ENCODE data around the gene CLASP1.
"Not testable (repeated sequence)": the region's sequence is repeated elsewhere in the genome, so short reads cannot be mapped to it uniquely, and the experiment has no call there.

The CLASP1 gene

GRCh38 chr2:121377646-121378045 is 271.6 kb downstream of the CLASP1 start:
- Histone ChIP-seq H3K36me3 (ENCODE audit: control insufficient read depth, insufficient read depth, low read length) (no peaks in the 10 kb centered on the region; the same call in 1 of the 2 replicates), H3K27ac (ENCODE audit: low read length) (no peak overlapping the region), H3K4me3 (ENCODE audit: low read length) (no peak overlapping the region), H3K27me3 (ENCODE audit: control insufficient read depth, insufficient read depth, low read length) (no peaks in the 10 kb centered on the region), H3K9me3 (ENCODE audit: control insufficient read depth, insufficient read depth, low read length) (no peaks in the 10 kb centered on the region), H3K4me1 (ENCODE audit: control insufficient read depth, insufficient read depth, low read length) (no peaks in the 10 kb centered on the region)
- DNase-seq (ENCODE audit: low read depth, low spot score), result no peak
- WGBS (ENCODE audit: insufficient coverage, insufficient read length), result no CpG with 5 or more reads among the region's 5 CpGs

- Histone ChIP-seq H3K4me3 (ENCODE audit: low read length) (no peak overlapping the region), H3K9me3 (ENCODE audit: control insufficient read depth, insufficient read depth, low read length) (no peaks in the 10 kb centered on the region), H3K36me3 (ENCODE audit: control insufficient read depth, insufficient read depth, low read length) (no peaks in the 10 kb centered on the region; the same call in 1 of the 2 replicates), H3K27me3 (ENCODE audit: control insufficient read depth, insufficient read depth, low read length) (no peaks in the 10 kb centered on the region), H3K27ac (ENCODE audit: low read length) (no peak overlapping the region), H3K4me1 (ENCODE audit: control insufficient read depth, insufficient read depth, low read length) (no peaks in the 10 kb centered on the region)
- no CpG with 5 or more reads among the region's 5 CpGs for WGBS (ENCODE audit: insufficient coverage, insufficient read length)
- DNase-seq (ENCODE audit: low read depth, low spot score), result no peak
These were observed 272.6 kb downstream of the CLASP1 start for GRCh38 chr2:121376535-121377250.

DNA sequence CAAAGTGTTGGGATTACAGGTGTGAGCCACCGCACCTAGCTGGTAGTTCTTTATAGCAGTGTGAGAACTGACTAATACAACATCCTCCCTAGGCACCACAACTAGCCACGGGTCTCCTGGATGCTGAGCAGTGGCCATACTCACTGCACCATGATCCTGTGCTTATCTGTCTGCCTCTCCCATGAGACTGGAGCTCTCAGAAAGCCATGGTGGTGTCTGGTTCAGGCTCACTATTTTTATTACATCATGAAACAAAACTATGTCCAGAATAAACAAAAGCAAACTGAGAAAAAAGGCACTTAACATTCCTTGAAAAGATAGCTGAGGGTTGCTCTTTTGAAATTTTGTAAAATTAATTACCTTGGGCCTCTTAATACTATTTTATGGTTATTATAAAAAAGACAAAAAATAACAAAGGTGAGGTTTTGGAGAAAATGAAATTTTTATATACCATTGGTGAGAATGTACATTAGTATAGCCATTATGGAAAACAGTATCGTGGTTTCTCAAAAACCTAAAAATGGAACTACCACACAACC is 273.6 kb downstream of the CLASP1 start:
- H3K9me3 ChIP-seq (ENCODE audit: control insufficient read depth, insufficient read depth, low read length), result no peaks in the 10 kb centered on the region
- no peak overlapping the region for H3K4me3 ChIP-seq (ENCODE audit: low read length)
- WGBS (ENCODE audit: insufficient coverage, insufficient read length), result no CpG with 5 or more reads among the region's 3 CpGs
- H3K36me3 ChIP-seq (ENCODE audit: control insufficient read depth, insufficient read depth, low read length), result no peaks in the 10 kb centered on the region; the same call in 1 of the 2 replicates
- H3K27ac ChIP-seq (ENCODE audit: low read length), result no peak overlapping the region
- H3K4me1 ChIP-seq (ENCODE audit: control insufficient read depth, insufficient read depth, low read length), result no peaks in the 10 kb centered on the region
- no peak for DNase-seq (ENCODE audit: low read depth, low spot score)
- H3K27me3 ChIP-seq (ENCODE audit: control insufficient read depth, insufficient read depth, low read length), result no peaks in the 10 kb centered on the region

DNA sequence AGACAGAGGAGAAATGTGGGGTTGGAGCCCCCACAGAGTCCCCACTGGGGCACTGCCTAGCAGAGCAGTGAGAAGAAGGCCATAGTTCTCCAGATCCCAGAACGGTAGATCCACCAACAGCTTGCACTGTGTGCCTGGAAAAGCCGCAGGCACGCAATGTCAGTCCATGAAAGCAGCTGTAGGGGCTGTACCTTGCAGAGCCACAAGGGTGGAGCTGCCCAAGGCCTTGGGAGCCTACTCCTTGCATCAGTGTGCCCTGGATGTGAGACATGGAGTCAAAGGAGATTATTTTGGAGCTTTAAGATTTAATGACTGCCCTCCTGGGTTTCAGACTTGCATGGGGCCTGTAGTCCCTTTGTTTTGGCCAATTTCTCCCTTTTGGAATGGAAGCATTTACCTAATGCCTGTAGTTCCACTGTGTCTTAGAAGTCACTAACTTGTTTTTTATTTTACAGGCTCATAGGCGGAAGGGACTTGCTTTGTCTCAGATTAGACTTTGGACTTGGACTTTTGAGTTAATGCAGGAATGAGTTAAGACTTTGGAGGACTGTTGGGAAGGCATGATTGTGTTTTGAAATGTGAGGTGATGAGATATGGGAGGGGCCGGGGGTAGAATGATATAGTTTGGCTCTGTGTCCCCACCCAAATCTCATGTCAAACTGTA is 274.7 kb downstream of the CLASP1 start:
- H3K36me3 ChIP-seq (ENCODE audit: control insufficient read depth, insufficient read depth, low read length); H3K9me3 ChIP-seq (ENCODE audit: control insufficient read depth, insufficient read depth, low read length); H3K4me1 ChIP-seq (ENCODE audit: control insufficient read depth, insufficient read depth, low read length); H3K27me3 ChIP-seq (ENCODE audit: control insufficient read depth, insufficient read depth, low read length); H3K27ac ChIP-seq (ENCODE audit: low read length); DNase-seq (ENCODE audit: low read depth, low spot score); H3K4me3 ChIP-seq (ENCODE audit: low read length): not testable (repeated sequence)
- WGBS (ENCODE audit: insufficient coverage, insufficient read length), result no CpG with 5 or more reads among the region's 5 CpGs

DNA sequence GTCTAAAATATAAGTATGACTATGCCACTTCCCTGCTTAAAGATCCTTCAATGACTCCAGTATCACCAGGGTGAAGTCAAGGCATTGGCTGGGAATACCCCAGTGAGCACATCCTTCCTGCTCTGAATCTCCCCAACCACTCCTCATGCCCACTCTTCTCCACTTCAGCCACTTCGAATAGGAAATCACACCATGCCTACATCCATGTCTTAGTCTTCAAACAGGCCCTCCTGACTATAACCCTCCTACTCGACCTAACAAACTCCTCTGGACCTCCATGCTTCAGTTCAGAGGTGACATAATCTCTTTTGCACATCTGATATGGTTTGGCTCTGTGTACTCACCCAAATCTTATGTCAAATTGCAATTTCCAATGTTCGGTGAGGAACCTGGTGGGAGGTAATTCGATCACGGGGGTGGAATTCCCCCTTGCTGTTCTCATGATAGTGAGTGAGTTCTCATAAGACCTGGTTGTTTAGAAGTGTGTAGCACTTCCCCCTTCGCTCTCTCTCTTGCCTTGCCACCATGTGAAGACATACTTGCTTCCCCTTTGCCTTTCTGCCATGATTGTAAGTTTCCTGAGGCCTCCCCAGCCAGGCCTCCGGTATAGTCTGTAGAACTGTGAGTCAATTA is 276.4 kb downstream of the CLASP1 start:
- WGBS (ENCODE audit: insufficient coverage, insufficient read length), result no CpG with 5 or more reads among the region's 7 CpGs
- H3K36me3 ChIP-seq (ENCODE audit: control insufficient read depth, insufficient read depth, low read length), result no peaks in the 10 kb centered on the region; the same call in 1 of the 2 replicates
- DNase-seq (ENCODE audit: low read depth, low spot score), result no peak

DNA sequence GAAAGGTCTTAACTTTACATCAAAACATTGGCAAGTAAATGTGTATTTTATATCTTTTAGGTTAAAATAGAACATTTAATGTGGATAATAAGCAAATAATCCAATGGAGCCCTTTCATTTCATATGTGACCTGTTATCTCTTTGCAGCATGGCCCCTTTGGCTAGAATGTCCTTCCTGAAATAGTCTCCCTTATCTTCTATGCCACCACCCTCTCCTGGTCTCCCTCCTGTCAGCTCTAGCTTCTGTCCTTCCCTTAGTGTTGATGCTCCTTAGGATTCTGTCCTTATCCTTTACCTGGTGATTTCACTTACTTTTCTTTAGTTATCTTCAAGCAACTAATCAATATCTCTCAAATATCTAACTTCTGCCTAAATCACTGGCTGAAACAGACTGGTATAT is 277.2 kb downstream of the CLASP1 start:
- no peak for DNase-seq (ENCODE audit: low read depth, low spot score)
- Histone ChIP-seq H3K4me1 (ENCODE audit: control insufficient read depth, insufficient read depth, low read length) (no peaks in the 10 kb centered on the region), H3K9me3 (ENCODE audit: control insufficient read depth, insufficient read depth, low read length) (no peaks in the 10 kb centered on the region), H3K4me3 (ENCODE audit: low read length) (no peak overlapping the region), H3K27ac (ENCODE audit: low read length) (no peak overlapping the region), H3K27me3 (ENCODE audit: control insufficient read depth, insufficient read depth, low read length) (no peaks in the 10 kb centered on the region), H3K36me3 (ENCODE audit: control insufficient read depth, insufficient read depth, low read length) (peaks cover 5% of the 10 kb centered on the region)

More for the DNA sequence above, 276.4 kb downstream of the CLASP1 start:
- no peaks in the 10 kb centered on the region for H3K4me1 ChIP-seq (ENCODE audit: control insufficient read depth, insufficient read depth, low read length)
- no peaks in the 10 kb centered on the region for H3K9me3 ChIP-seq (ENCODE audit: control insufficient read depth, insufficient read depth, low read length)
- H3K27me3 ChIP-seq (ENCODE audit: control insufficient read depth, insufficient read depth, low read length), result no peaks in the 10 kb centered on the region
- no peak overlapping the region for H3K27ac ChIP-seq (ENCODE audit: low read length)
- no peak overlapping the region for H3K4me3 ChIP-seq (ENCODE audit: low read length)

GRCh38 chr2:121368836-121369235 is 280.4 kb downstream of the CLASP1 start:
- no peaks in the 10 kb centered on the region for H3K4me1 ChIP-seq (ENCODE audit: control insufficient read depth, insufficient read depth, low read length)
- H3K27me3 ChIP-seq (ENCODE audit: control insufficient read depth, insufficient read depth, low read length), result no peaks in the 10 kb centered on the region; the same call in 1 of the 2 replicates
- peaks cover 20% of the 10 kb centered on the region for H3K36me3 ChIP-seq (ENCODE audit: control insufficient read depth, insufficient read depth, low read length)
- H3K4me3 ChIP-seq (ENCODE audit: low read length), result no peak overlapping the region
- H3K27ac ChIP-seq (ENCODE audit: low read length), result no peak overlapping the region
- no peaks in the 10 kb centered on the region for H3K9me3 ChIP-seq (ENCODE audit: control insufficient read depth, insufficient read depth, low read length)
- DNase-seq (ENCODE audit: low read depth, low spot score), result no peak

DNA sequence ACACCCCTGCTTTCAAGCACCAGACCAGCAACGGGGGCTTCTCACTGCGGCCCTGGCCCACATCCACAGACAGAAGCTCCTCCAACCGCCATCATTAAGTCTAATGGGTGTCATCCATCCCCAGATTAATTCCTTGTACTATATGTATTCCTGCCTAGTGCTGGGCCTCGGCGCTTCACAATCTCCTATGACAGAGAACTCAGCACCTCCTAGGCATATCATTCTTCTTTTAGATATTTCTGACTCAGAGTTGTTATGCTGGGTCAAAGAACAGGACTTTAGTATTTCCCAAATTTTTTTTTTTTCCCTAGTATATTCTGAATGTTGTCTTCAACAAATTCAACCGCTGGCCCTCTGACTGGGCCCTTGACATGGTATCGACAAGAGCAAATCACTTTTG is 281.1 kb downstream of the CLASP1 start:
- Histone ChIP-seq H3K36me3 (ENCODE audit: control insufficient read depth, insufficient read depth, low read length) (peaks cover 22% of the 10 kb centered on the region), H3K4me3 (ENCODE audit: low read length) (no peak overlapping the region), H3K9me3 (ENCODE audit: control insufficient read depth, insufficient read depth, low read length) (no peaks in the 10 kb centered on the region), H3K27ac (ENCODE audit: low read length) (no peak overlapping the region), H3K27me3 (ENCODE audit: control insufficient read depth, insufficient read depth, low read length) (no peaks in the 10 kb centered on the region; the same call in 1 of the 2 replicates), H3K4me1 (ENCODE audit: control insufficient read depth, insufficient read depth, low read length) (no peaks in the 10 kb centered on the region)
- DNase-seq (ENCODE audit: low read depth, low spot score), result no peak
- no CpG with 5 or more reads among the region's 7 CpGs for WGBS (ENCODE audit: insufficient coverage, insufficient read length)

GRCh38 chr2:121367246-121367900 is 281.9 kb downstream of the CLASP1 start:
- no CpG with 5 or more reads among the region's 26 CpGs for WGBS (ENCODE audit: insufficient coverage, insufficient read length)

DNA sequence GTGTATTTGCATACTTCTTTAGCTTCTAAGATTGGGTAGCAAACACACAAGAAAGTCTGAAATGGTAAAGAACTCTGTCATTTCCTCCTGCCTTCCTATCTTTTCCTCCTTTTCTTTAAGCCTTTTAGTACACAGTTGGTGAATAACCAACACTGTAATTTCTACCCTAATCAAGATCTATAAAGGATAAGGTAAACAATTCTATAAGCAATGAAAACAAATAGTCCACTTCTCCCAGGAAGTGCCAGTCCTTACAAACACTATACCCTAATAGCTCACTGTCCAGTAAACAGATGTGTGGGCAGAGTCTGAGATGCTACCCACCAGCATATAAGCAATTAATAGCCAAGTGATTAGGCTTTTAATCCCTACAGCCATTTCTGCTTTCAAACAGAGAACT is 283.2 kb downstream of the CLASP1 start:
- no peak for DNase-seq (ENCODE audit: low read depth, low spot score)
- Histone ChIP-seq H3K4me3 (ENCODE audit: low read length) (no peak overlapping the region), H3K36me3 (ENCODE audit: control insufficient read depth, insufficient read depth, low read length) (peaks cover 35% of the 10 kb centered on the region)

More at GRCh38 chr2:121367246-121367900, 281.9 kb downstream of the CLASP1 start:
- Histone ChIP-seq H3K4me3 (ENCODE audit: low read length) (no peak overlapping the region), H3K27ac (ENCODE audit: low read length) (no peak overlapping the region), H3K9me3 (ENCODE audit: control insufficient read depth, insufficient read depth, low read length) (no peaks in the 10 kb centered on the region), H3K36me3 (ENCODE audit: control insufficient read depth, insufficient read depth, low read length) (peaks cover 29% of the 10 kb centered on the region), H3K4me1 (ENCODE audit: control insufficient read depth, insufficient read depth, low read length) (no peaks in the 10 kb centered on the region), H3K27me3 (ENCODE audit: control insufficient read depth, insufficient read depth, low read length) (no peaks in the 10 kb centered on the region; the same call in 1 of the 2 replicates)
- DNase-seq (ENCODE audit: low read depth, low spot score), result no peak

More for the DNA sequence above, 283.2 kb downstream of the CLASP1 start:
- no peaks in the 10 kb centered on the region for H3K4me1 ChIP-seq (ENCODE audit: control insufficient read depth, insufficient read depth, low read length)
- H3K27ac ChIP-seq (ENCODE audit: low read length), result no peak overlapping the region
- no peaks in the 10 kb centered on the region; the same call in 1 of the 2 replicates for H3K27me3 ChIP-seq (ENCODE audit: control insufficient read depth, insufficient read depth, low read length)
- no peaks in the 10 kb centered on the region for H3K9me3 ChIP-seq (ENCODE audit: control insufficient read depth, insufficient read depth, low read length)
